VCaP (cell line): ENCODE results near the gene FBXW7.

ENCODE experiments used
- H3K27ac ChIP-seq: fragments of 450-650 bp; 2 replicates; pipeline ENCODE4 v1.5.1; 2017
- CTCF ChIP-seq: fragments of 450-650 bp; conservative IDR thresholded peaks from 2 replicates; pipeline ENCODE4 v1.5.1; 2017; ENCODE audit warnings: mild to moderate bottlenecking, moderate library complexity

The FBXW7 gene

GRCh38 chr4:152356428-152357034 is 179.4 kb downstream of the FBXW7 start:
- H3K27ac ChIP-seq, result no peak overlapping the region
- no peak for TF ChIP-seq CTCF

GRCh38 chr4:152352622-152353116 is 183.2 kb downstream of the FBXW7 start:
- no peak for TF ChIP-seq CTCF
- H3K27ac ChIP-seq, result peak overlapping the region; percentile 63

GRCh38 chr4:152352215-152352614 is 183.7 kb downstream of the FBXW7 start:
- no peak for TF ChIP-seq CTCF
- H3K27ac ChIP-seq, result peak overlapping the region; percentile 63

GRCh38 chr4:152351080-152351479 is 184.8 kb downstream of the FBXW7 start:
- TF ChIP-seq CTCF, result no peak
- no peak overlapping the region for H3K27ac ChIP-seq

GRCh38 chr4:152348670-152349069 is 187.2 kb downstream of the FBXW7 start:
- H3K27ac ChIP-seq, result no peak overlapping the region
- peak; percentile 60 for TF ChIP-seq CTCF

- H3K27ac ChIP-seq, result no peak overlapping the region
- no peak for TF ChIP-seq CTCF
Measured at GRCh38 chr4:152346979-152347378, 188.9 kb downstream of the FBXW7 start.

- H3K27ac ChIP-seq, result no peak overlapping the region
- TF ChIP-seq CTCF, result no peak
Measured at GRCh38 chr4:152346526-152346925, 189.4 kb downstream of the FBXW7 start.
